ENCODE results near the gene HINT3. TPM values are rescaled to one million over a fixed set of nuclear protein-coding genes. Genes with fewer than 3 reads are reported as not detected.

The HINT3 gene
- total RNA-seq, 1 experiment from 2014 or later = 15.1 TPM

DNA sequence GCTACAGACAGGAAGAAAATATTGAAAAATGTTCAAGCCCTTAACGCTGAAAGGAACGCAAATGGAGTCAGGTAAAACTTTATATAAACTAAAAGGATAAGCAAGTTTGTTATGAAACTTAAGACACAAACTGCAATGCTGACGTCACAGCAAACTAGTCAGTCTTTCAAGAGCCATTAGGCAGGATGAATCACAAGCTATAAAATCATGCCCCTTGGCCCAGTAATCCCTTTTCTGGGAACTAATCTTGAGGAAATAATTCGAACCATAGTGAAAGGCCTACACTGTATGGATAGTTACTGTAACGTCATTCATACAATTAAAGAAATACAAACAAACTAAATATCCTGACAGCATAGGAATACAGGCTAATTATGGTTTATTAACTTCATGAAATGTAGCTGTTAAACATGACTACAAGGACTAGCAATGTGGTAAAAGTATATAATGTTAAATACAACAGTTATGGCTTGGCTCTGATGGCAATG lies 42.7 kb upstream of the HINT3 start:
- Mint-ChIP-seq H3K9me3 (ENCODE audit: low read depth, unreplicated experiment) (no peaks in the 10 kb centered on the region), H3K27ac (ENCODE audit: unreplicated experiment) (peak overlapping the region; percentile 40), H3K27me3 (ENCODE audit: unreplicated experiment) (no peaks in the 10 kb centered on the region), H3K4me3 (ENCODE audit: low read depth, unreplicated experiment) (no peak overlapping the region), H3K36me3 (ENCODE audit: insufficient read depth, unreplicated experiment) (peaks cover 19% of the 10 kb centered on the region), H3K4me1 (ENCODE audit: low read depth, unreplicated experiment) (peaks cover 45% of the 10 kb centered on the region)
- intact Hi-C loops (cut with micrococcal nuclease; ENCODE audit: unreplicated experiment) = no loop called here
- no TSS peak for BruUV-seq (replicated peaks)
- peak; percentile 59 for DNase-seq
- CTCF ChIA-PET = interaction anchor here (0.7 to 1.4 kb wide), 4 partner anchors 9 to 124 kb away, joined by 3 to 6 read pairs (median 4); partner anchors contain the start of gene HINT3
- no peak for TF ChIP-seq CTCF (IDR thresholded peaks at IDR 0.05; ENCODE audit: unreplicated experiment)

DNA sequence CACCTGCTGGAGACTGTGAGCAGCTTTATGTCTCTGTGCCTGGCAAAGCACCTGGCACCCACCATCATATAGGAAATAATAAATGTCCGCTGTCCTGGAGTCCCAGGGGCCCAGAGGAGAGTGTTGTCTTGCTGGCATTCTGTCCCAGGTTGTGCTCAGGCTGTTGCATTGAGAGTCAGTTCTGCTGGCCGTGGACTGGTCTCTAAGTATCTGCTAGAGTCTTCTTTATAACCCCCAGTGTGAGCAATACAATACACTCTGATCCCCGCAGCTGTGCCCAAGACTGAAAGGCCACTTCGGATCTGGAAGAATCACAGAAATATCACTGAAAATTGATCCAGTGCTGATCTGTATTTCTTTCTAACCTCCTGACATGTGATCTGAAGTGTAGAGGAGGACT lies 38.3 kb upstream of the HINT3 start:
- no peaks in the 10 kb centered on the region for H3K27me3 Mint-ChIP-seq (ENCODE audit: unreplicated experiment)
- no peaks in the 10 kb centered on the region for H3K9me3 Mint-ChIP-seq (ENCODE audit: low read depth, unreplicated experiment)
- CTCF ChIA-PET = interaction anchor here (0.6 to 1.0 kb wide), 3 partner anchors 18 to 789 kb away, joined by 3 to 6 read pairs (median 5); no protein-coding TSS in a partner anchor
- no peak for TF ChIP-seq CTCF (IDR thresholded peaks at IDR 0.05; ENCODE audit: unreplicated experiment)
- DNase-seq = no peak
- H3K4me3 Mint-ChIP-seq (ENCODE audit: low read depth, unreplicated experiment) = peak overlapping the region; percentile 86
- H3K4me1 Mint-ChIP-seq (ENCODE audit: low read depth, unreplicated experiment) = peaks cover 39% of the 10 kb centered on the region
- TSS peak; percentile 68 for BruUV-seq (replicated peaks)
- intact Hi-C loops (cut with micrococcal nuclease; ENCODE audit: unreplicated experiment) = no loop called here
- H3K27ac Mint-ChIP-seq (ENCODE audit: unreplicated experiment) = peak overlapping the region; percentile 95
- peaks cover 57% of the 10 kb centered on the region for H3K36me3 Mint-ChIP-seq (ENCODE audit: insufficient read depth, unreplicated experiment)

DNA sequence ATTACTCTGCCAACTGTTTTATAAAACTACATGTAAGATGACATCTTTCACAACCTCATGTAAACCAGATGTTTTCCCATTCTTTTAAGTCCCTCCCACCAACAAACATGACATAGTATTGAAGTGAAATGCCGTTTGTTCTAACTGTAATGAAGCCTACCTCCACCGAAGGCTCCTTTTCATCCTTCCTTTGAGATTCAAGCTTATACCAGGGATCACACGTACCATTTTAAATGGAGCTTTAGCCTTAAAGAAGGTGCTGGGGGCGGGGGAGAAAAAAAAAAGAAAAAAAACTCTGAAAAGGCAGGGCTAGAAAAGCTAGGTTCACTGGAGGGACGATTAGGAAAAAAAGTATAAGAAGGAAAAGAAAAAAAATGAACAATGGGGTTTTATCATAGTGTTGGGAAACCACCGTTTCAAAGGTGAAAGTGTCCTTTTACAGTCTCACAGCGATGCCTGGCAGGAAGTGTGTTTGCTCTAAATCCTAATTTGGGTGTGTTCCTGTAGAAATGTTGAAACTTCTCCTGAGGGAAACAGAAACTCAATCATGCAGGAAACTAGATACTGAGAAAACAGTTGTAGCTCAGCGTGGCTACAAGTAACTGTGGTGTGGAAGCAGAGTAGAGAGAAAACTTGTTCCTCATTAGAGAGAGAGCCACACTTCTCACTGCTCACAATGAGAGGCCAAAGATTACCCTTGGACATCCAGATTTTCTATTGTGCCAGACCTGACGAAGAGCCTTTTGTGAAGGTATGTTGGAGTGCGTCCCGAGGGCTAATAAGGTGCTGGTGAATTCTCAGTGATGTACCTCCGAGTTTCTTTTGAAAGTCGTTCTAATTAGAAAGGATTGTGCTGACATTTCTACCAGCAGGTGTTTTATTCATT lies 37.6 kb upstream of the HINT3 start:
- intact Hi-C loops (cut with micrococcal nuclease; ENCODE audit: unreplicated experiment) = no loop called here
- Mint-ChIP-seq H3K9me3 (ENCODE audit: low read depth, unreplicated experiment) (no peaks in the 10 kb centered on the region), H3K36me3 (ENCODE audit: insufficient read depth, unreplicated experiment) (peaks cover 64% of the 10 kb centered on the region), H3K27me3 (ENCODE audit: unreplicated experiment) (no peaks in the 10 kb centered on the region), H3K4me3 (ENCODE audit: low read depth, unreplicated experiment) (peak overlapping the region; percentile 86), H3K4me1 (ENCODE audit: low read depth, unreplicated experiment) (peaks cover 39% of the 10 kb centered on the region), H3K27ac (ENCODE audit: unreplicated experiment) (peak overlapping the region; percentile 95)
- no TSS peak for BruUV-seq (replicated peaks)
- CTCF ChIA-PET = interaction anchor here (0.6 to 1.5 kb wide), 7 partner anchors 19 to 788 kb away, joined by 3 to 7 read pairs (median 4); partner anchors contain the start of gene NCOA7
- DNase-seq = peak; percentile 66
- TF ChIP-seq CTCF (IDR thresholded peaks at IDR 0.05; ENCODE audit: unreplicated experiment) = no peak

DNA sequence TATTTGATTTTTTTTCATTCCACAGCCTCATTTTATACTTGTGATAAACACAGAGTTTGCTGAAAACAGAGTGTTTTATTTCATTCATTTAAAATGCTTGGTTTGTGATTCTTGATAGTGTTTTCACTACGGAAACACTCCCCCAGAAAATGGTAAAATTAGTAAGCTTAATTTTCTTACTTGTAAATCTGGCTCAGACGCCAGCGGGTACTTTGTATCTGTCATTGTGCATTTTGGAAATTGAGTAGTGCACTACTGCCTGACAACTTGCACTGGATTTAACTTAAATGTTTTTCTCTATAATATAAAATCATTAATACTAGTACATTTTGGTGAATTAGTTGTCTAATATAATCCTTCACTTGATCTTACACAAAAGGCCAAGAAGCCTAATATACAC lies 37.0 kb upstream of the HINT3 start:
- no peak for DNase-seq
- H3K27ac Mint-ChIP-seq (ENCODE audit: unreplicated experiment) = peak overlapping the region; percentile 97
- H3K4me1 Mint-ChIP-seq (ENCODE audit: low read depth, unreplicated experiment) = peaks cover 37% of the 10 kb centered on the region
- H3K36me3 Mint-ChIP-seq (ENCODE audit: insufficient read depth, unreplicated experiment) = peaks cover 71% of the 10 kb centered on the region
- TSS peak; percentile 57 for BruUV-seq (replicated peaks)
- H3K4me3 Mint-ChIP-seq (ENCODE audit: low read depth, unreplicated experiment) = peak overlapping the region; percentile 86
- CTCF ChIA-PET = interaction anchor here (0.9 to 1.5 kb wide), 2 partner anchors 37 to 129 kb away, joined by 3 to 4 read pairs; partner anchors contain the start of gene NCOA7
- no peaks in the 10 kb centered on the region for H3K9me3 Mint-ChIP-seq (ENCODE audit: low read depth, unreplicated experiment)
- H3K27me3 Mint-ChIP-seq (ENCODE audit: unreplicated experiment) = no peaks in the 10 kb centered on the region
- no peak for TF ChIP-seq CTCF (IDR thresholded peaks at IDR 0.05; ENCODE audit: unreplicated experiment)
- intact Hi-C loops (cut with micrococcal nuclease; ENCODE audit: unreplicated experiment) = loop anchor here (1.0 to 5.0 kb wide), 2 partner anchors 27 to 62 kb away; no protein-coding TSS in a partner anchor
